NCI-H2227 (cell line): Measurements from ENCODE around the gene PLEKHG7.

Source experiments
- DNase-seq: peaks from one replicate; lab custom pipeline; 2025; ENCODE audit not compliant: unreplicated experiment; lab: John Stamatoyannopoulos, UW

Gene PLEKHG7

DNA sequence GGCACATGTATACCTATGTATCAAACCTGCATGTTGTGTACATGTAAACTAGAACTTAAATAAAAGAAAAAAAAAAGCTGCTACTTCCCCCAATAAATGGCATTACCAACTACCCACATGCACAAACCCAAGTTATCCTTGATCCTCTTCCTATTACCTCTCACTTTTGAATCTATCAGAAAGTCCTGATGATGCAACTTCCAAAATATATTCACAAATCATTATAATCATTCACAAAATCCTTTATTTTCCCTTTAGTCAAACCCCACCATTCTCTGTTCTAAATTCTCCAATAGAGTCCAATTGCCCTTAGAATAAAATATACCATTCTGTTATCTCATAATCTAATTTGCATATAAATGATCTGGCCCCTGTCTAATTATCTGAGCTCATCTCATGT, 92.0 kb downstream of the PLEKHG7 start:
- DNase-seq = no peak

DNA sequence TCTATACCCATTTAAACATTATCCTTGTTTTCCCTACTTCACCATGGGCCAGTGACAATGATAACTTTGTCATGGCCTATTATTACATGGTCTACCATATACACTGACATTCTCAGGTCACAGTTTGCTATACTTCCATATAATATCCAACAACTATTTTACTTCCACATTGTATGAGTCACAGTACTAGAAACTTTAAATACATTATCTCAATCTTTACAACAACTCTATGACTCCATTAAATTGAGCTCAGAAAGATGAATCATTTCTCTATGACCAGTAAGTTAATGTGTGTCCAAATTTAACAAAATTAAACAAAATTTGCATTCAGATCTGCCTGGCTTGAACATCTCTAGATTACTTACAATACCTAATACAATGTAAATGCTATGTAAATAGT, 93.9 kb downstream of the PLEKHG7 start:
- no peak for DNase-seq

DNA sequence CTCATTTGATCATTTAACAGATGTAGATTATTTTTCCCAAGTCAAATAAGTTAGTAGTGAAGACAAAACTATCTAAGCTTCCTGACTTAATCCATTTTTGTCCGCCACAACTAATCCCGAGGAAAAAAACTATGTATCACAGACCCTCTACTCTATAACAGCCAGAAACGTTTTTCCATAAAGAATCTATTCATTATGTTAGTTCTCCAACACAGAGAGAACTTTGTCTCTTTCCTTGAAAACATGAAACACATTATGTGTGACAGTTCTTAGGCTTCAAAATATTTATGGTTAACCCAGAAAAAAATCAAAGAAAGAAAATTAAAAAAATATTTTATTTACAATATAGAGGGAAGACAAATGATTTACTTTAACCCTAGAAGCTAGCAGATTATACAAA, 100.1 kb downstream of the PLEKHG7 start:
- DNase-seq = no peak

DNA sequence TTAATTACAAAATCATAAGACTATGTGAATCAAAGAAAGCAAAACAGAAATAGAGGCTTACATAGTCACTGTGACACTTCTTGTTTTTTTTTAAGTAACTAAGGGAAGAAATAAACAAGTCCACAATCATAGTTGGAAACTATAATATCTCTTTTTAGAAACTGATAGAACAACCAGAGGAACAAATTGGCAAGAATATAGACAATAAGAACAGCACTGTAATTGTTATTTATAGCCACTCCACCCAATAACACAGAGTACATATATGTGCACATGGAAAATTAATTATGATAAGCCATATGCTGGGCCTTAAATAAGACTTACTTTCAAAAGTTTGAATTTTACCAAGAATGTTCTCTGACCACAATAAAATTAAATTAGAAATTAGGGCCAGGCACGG, 101.1 kb downstream of the PLEKHG7 start:
- DNase-seq = no peak

DNA sequence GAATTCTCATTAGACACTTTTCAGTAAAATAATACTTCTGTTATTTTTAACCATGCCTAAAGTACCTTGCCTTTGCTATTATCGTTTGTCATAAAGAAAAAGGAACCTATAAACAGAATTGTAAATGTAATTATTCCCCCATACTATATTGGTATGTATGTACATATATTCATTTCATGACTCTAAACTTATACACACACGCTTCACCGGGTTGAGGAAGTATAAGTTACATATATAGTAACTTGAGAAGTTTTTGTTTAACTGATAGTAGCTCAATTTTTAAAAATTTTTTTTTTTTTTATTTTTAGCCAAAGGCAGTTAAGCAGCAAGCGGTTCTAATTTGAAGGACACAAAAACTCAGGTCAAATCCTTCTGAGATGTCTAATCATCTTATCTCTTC, 107.6 kb downstream of the PLEKHG7 start:
- DNase-seq = no peak

DNA sequence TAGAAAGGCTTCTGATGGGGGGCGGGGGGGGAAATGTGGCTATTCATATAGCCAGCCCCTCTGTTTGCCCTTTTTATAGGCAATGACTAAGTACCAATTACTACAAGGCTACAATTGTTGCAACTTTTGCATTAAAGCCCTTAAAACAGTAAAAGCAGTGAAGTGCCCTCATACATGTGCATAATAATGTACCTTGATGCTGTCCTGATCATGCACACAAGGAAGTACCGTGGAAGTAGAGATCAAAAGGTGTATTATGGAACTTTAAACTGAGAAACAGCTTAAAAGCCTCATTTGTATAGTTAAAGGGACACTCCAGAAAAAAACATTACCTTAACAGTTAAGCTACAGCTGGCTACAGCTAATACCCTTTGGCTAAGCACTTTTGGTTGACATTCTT, 111.8 kb downstream of the PLEKHG7 start:
- no peak for DNase-seq

DNA sequence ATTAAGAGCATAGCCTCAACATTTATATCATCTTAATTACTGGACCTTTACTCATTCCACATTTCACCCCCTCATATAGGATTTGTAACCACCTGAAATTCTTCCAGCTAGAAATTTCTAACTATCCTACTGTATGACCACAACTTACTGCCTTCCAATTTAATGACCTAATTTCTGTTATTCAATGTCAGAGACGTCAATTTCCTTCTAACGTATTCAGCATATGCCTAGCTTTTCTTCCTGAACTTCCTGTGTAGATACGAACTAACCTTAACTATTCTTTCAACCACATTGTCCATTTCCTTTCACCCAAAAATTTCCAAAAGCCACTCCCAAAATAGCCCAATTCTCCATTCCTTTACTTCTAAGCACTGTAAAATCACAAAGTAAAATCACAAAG, 118.4 kb downstream of the PLEKHG7 start:
- no peak for DNase-seq
